HEK293T (cell line): ENCODE results near the gene MRPS26.

Experiments used
- ELF4 ChIP-seq: fragments of 450-650 bp; IDR thresholded peaks from 2 replicates; pipeline ENCODE4 v1.6.1; 2017; ENCODE audit warnings: antibody characterized with exemption
- L3MBTL2 ChIP-seq: fragments of 450-650 bp; conservative IDR thresholded peaks from 2 replicates; pipeline ENCODE4 v1.6.1; 2016; ENCODE audit warnings: mild to moderate bottlenecking
- NFRKB ChIP-seq: fragments of 450-650 bp; IDR thresholded peaks from 2 replicates; pipeline ENCODE4 v1.6.1; 2016; ENCODE audit warnings: mild to moderate bottlenecking, moderate library complexity

- no peak for TF ChIP-seq NFRKB
- TF ChIP-seq L3MBTL2, result no peak
- no peak for TF ChIP-seq ELF4
Observed at GRCh38 chr20:3093861-3094361, 48.1 kb downstream of the MRPS26 start.
